Measurements from ENCODE around the gene PPP1R15A.
A peak's percentile ranks its signal among the peaks of the same experiment; 100 is the strongest.
"Not testable (repeated sequence)": the region's sequence is repeated elsewhere in the genome, so short reads cannot be mapped to it uniquely, and the experiment has no call there.

The PPP1R15A gene

DNA sequence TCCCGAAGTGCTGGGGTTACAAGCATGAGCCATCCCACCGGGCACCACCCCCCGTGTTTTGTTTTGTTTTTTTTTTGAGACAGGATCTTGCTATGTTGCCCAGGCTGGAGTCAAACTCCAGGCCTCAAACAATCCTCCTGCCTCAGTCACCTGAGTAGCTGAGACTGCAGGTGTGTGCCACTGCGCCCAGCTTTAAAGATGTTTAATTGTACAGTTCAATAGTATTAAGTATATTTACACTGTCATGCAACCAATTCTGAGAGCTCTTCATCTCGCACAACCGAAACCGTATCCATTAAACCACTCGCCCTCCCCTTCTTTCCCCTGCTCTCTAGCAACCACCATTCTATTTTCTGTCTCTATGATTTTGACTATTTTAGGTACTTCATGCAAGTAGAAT is 43.5 kb downstream of the PPP1R15A start:
- no peak for DNase-seq (ENCODE audit: low read depth)

DNA sequence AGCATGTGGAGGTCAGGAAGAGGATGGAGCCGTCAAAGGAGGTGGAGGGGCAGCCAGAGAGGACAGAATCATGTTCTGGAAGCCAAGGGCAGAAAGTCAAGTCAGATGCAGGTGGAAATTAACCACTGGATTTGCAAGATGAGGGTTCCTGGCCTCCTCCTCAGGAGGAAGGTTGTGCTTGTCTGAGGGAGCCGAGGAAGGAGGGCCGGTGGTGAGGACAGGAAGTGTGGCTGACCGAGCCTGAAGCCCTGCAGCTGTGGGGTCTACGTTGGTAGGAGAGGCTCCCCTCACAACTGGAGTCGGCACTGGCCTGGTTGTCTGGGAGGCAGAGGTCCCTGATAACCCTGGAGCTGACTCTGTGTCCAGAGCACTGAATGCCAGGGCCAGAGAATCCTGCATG is 45.9 kb downstream of the PPP1R15A start:
- no peak for DNase-seq (ENCODE audit: low read depth)

DNA sequence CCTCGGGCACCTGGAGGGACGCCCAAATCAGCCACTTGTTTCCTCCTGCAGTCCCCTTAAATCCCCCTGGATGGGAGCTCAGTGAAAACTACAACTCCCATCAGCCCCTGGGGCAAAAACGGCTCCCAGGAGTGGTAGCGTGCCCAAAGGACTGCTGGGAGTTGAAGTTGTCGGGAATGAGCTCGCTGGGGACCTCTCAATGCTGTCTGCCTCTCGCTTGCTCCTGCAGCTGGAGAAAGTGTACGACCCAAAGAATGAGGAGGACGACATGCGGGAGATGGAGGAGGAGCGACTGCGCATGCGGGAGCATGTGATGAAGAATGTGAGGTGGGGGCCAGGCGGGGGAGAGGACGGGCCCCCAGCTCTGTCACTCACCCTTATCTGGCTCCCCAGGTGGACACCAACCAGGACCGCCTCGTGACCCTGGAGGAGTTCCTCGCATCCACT is 46.6 kb downstream of the PPP1R15A start:
- DNase-seq (ENCODE audit: low read depth), result no peak

DNA sequence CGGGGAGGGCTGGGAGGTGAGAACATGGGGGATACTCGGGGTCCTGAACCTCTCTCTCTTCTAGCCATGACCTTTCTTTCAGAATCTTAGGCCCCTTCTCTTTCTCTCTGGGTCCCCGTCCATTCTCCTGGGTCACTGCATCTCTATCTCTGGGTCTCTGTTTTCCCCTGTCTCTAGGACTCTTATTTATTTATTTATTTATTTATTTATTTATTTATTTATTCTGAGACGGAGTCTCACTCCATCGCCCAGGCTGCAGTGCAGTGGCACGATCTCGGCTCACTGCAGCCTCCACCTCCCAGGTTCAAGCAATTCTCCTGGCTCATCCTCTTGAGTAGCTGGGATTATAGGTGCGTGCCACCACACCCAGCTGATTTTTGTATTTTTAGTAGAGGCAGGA is 47.0 kb downstream of the PPP1R15A start:
- not testable (repeated sequence) for DNase-seq (ENCODE audit: low read depth)

GRCh38 chr19:48920949-48921348 is 48.7 kb downstream of the PPP1R15A start:
- no peak for DNase-seq (ENCODE audit: low read depth)

- DNase-seq (ENCODE audit: low read depth), result no peak
Observed at GRCh38 chr19:48921721-48922500, 49.7 kb downstream of the PPP1R15A start.

DNA sequence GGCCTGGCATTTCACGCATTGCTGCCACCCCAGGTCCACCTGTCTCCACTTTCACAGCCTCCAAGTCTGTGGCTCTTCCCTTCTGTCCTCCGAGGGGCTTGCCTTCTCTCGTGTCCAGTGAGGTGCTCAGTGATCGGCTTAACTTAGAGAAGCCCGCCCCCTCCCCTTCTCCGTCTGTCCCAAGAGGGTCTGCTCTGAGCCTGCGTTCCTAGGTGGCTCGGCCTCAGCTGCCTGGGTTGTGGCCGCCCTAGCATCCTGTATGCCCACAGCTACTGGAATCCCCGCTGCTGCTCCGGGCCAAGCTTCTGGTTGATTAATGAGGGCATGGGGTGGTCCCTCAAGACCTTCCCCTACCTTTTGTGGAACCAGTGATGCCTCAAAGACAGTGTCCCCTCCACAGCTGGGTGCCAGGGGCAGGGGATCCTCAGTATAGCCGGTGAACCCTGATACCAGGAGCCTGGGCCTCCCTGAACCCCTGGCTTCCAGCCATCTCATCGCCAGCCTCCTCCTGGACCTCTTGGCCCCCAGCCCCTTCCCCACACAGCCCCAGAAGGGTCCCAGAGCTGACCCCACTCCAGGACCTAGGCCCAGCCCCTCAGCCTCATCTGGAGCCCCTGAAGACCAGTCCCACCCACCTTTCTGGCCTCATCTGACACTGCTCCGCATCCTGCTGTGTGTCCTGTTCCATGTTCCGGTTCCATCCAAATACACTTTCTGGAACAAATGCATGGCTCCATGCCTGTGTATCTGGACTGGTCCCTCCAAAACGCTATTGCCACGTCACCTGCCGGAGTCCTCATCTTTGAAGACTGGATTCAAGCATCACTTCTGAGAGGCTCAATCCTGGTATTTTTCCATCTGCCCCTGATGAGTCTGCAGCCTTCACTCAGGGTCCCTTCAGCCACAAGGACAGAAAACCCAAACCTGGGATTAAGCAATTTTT is 50.6 kb downstream of the PPP1R15A start:
- no peak for DNase-seq (ENCODE audit: low read depth)

DNA sequence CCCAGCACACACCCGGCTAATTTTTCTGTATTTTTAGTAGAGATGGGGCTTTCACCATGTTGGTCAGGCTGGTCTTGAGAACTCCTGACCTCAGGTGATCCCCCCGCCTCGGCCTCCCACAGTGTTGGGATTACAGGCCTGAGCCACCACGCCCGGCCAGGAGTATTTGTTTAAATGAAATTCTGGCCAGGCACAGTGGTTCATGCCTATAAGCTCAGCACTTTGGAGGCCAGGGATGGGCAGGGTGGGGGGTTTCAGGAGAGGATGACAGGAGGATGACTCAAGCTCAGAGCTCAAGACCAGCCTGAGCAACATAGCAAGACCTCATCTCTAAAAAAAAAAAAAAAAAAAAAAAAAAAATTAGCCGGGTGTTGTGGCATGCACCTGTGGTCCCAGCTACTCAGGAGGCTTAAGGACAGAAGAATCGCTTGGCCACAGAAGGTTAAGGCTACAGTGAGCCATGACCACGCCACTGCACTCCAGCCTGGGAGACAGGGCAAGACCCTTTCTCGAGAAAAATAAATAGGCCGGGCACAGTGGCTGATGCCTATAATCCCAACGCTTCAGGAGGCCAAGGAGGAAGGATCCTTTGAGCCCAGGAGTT is 53.1 kb downstream of the PPP1R15A start:
- DNase-seq (ENCODE audit: low read depth), result peak; percentile 82

All from iris pigment epithelial cell (primary cell).